ENCODE results near the gene UFSP2.

UFSP2 gene

GRCh38 chr4:185351691-185352090 is 74.1 kb downstream of the UFSP2 start:
- no peak for DNase-seq (ENCODE audit: low read depth)

Data from iris pigment epithelial cell (primary cell).